Heart left ventricle (tissue), 16 donors: Measurements from ENCODE around the gene EML1. TPM values are rescaled to one million over a fixed set of nuclear protein-coding genes. Genes with fewer than 3 reads are reported as not detected.

Source experiments
- ATAC-seq, 4 donors: fragments of 200-7000 bp; cut with Tn5 transposase; one replicate each; pipeline ENCODE4 v1.9.1; 2020 to 2022; ENCODE audit warnings: moderate library complexity in 4 of 4, mild to moderate bottlenecking in 3 of 4, moderate number of reproducible peaks in 1 of 4
- DNase-seq, 5 donors: peaks; one replicate each; pipeline ENCODE4 v3.0.0-alpha.2; 2020
- H3K27ac ChIP-seq, 12 donors: fragments of 200-600 bp; sonication (generic) in 4 of 12; one replicate each; pipeline versions ENCODE4 v1.5.0 to v1.8.0; 2016 to 2022; ENCODE audit warnings: mild to moderate bottlenecking in 2 of 12
- H3K27me3 ChIP-seq, 9 donors: fragments of 200-600 bp; sonication (generic) in 2 of 9; one replicate each; pipeline versions ENCODE4 v1.5.1 to v1.8.0; 2016 to 2022; ENCODE audit warnings: mild to moderate bottlenecking in 3 of 9
- H3K36me3 ChIP-seq, 9 donors: fragments of 200-600 bp; sonication (generic) in 2 of 9; one replicate each; pipeline versions ENCODE4 v1.5.0 to v1.8.0; 2018 to 2022; ENCODE audit warnings: mild to moderate bottlenecking in 2 of 9
- H3K4me1 ChIP-seq, 12 donors: fragments of 200-600 bp; sonication (generic) in 4 of 12; one replicate each; pipeline versions ENCODE4 v1.5.0 to v1.8.0; 2016 to 2022; ENCODE audit warnings: mild to moderate bottlenecking in 3 of 12
- H3K4me3 ChIP-seq, 12 donors: fragments of 200-600 bp; sonication (generic) in 4 of 12; one replicate each; pipeline versions ENCODE4 v1.5.0 to v1.8.0; 2017 to 2022; ENCODE audit warnings: mild to moderate bottlenecking in 9 of 12, moderate library complexity in 4 of 12
- H3K9me3 ChIP-seq, 12 donors: fragments of 200-600 bp; sonication (generic) in 4 of 12; one replicate each; pipeline versions ENCODE4 v1.5.0 to v1.8.0; 2016 to 2022; ENCODE audit warnings: mild to moderate bottlenecking in 1 of 12
- POLR2A ChIP-seq, 2 donors: fragments of 450-650 bp; IDR thresholded peaks; one replicate each; pipeline ENCODE4 v1.6.1; 2017; ENCODE audit warnings: antibody characterized with exemption in 2 of 2, mild to moderate bottlenecking in 2 of 2, moderate library complexity in 2 of 2
- WGBS, 4 donors: extraction: QIAGEN DNeasy Blood & Tissue Kit in 2 of 4; methylation state at CpG; one replicate each; pipeline versions ENCODE4 v1.1.5 to v1.1.7; 2013 to 2018; 5-methylcytosine and 5-hydroxymethylcytosine counted together
- intact Hi-C, 10 donors: fragments of 100-400 bp; cut with DNase I; formaldehyde crosslinking; loops; one replicate each; pipeline versions ENCODE4 v1.11.1 to v1.14.2; 2022
- long read RNA-seq, 3 donors: library from polyadenylated mRNA; unstranded; transcript quantifications; one replicate each; pipeline ENCODE4 v2.0.0, GENCODE V29; 2020 to 2021
- polyA plus RNA-seq, 2 donors: library from polyadenylated mRNA; stranded (reverse); fragments of 200-250 nt; gene quantifications; one replicate each; pipeline ENCODE4 v1.2.3, GENCODE V29; 2013
- total RNA-seq, 9 donors: library from RNA; depleted of rRNA in 2 of 9; stranded (reverse); fragments of >200 nt in 2 of 9; fragmentation: NEBNext Ultra II Directional in 3 of 9; extraction: Animal tissue kit (Norgen Biotek cat#: 25700) in 3 of 9; gene quantifications; one replicate each; pipeline versions ENCODE4 v1.1.0 to v1.2.4, GENCODE V29; 2016 to 2023
- TF ChIP-seq, protein P1 (sequence below), 12 donors: fragments of 200-600 bp; sonication (generic) in 4 of 12; IDR thresholded peaks; one replicate each; pipeline versions ENCODE4 v1.5.0 to v1.8.0; 2018 to 2022; ENCODE audit warnings: antibody characterized with exemption in 12 of 12, mild to moderate bottlenecking in 5 of 12
- donor health status: ischemic (EF 13 %, LVEDD 7.1; RV severe dilation, severe dysfunction).
- donor health status: healthy with polysubstance abuse.
- donor health status: DM: no; HTN: yes; CAD: no.
- donor health status: DM: no; HTN: no; CAD: no.
- donor health status: ischemic (EF 25% LVEDD 6.9; RV normal size, moderate dysfunction).
- donor health status: ischemic (EF 25% LVEDD 5.7; RV mildly dilated, moderate dysfunction).
- donor health status: healthy.
- donor health status: DM: yes; HTN: yes; CAD: no.
- donor health status: ischemic (EF 35%, LVEDD 5.7; RV mildly dilated, moderate dysfunction).
- donor health status: nonischemic (EF 11% LVEDD 7.7; RV severe dilation, severe dysfunction).
- donor health status: DM: yes; HTN: yes; CAD: no.
- donor health status: PGD.
- donor health status: ischemic (EF 29% LVEDD 5.4; RV normal size, mild dysfunction).
- donor health status: nonischemic (EF 23%, LVEDD 6.1; RV moderate dilation, normal function).

Gene EML1, protein sequence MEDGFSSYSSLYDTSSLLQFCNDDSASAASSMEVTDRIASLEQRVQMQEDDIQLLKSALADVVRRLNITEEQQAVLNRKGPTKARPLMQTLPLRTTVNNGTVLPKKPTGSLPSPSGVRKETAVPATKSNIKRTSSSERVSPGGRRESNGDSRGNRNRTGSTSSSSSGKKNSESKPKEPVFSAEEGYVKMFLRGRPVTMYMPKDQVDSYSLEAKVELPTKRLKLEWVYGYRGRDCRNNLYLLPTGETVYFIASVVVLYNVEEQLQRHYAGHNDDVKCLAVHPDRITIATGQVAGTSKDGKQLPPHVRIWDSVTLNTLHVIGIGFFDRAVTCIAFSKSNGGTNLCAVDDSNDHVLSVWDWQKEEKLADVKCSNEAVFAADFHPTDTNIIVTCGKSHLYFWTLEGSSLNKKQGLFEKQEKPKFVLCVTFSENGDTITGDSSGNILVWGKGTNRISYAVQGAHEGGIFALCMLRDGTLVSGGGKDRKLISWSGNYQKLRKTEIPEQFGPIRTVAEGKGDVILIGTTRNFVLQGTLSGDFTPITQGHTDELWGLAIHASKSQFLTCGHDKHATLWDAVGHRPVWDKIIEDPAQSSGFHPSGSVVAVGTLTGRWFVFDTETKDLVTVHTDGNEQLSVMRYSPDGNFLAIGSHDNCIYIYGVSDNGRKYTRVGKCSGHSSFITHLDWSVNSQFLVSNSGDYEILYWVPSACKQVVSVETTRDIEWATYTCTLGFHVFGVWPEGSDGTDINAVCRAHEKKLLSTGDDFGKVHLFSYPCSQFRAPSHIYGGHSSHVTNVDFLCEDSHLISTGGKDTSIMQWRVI
- total RNA-seq, result 10 to 100 TPM; 26.4 to 49.7 (median 41.5) TPM
- 10 to 100 TPM in 1 of 2 donors, 1 to 10 TPM in 1; 7.4 to 18.2 TPM for polyA plus RNA-seq
- long read RNA-seq, donor 1, full-length matches to known transcripts, result 2 of 117 reads
- long read RNA-seq, donor 1, partial matches to known transcripts, result 16 of 117 reads
- long read RNA-seq, donor 1, other reads (novel, unspliced or antisense), result 99 of 117 reads
- long read RNA-seq, donor 2, full-length matches to known transcripts, result 4 of 116 reads
- long read RNA-seq, donor 2, partial matches to known transcripts, result 7 of 116 reads
- long read RNA-seq, donor 2, other reads (novel, unspliced or antisense), result 105 of 116 reads
- long read RNA-seq, donor 3, full-length matches to known transcripts, result 4 of 100 reads
- long read RNA-seq, donor 3, partial matches to known transcripts, result 9 of 100 reads
- long read RNA-seq, donor 3, other reads (novel, unspliced or antisense), result 87 of 100 reads

- Histone ChIP-seq H3K36me3 (no peaks in the 10 kb centered on the region), H3K4me3 (peak within 1 kb of the TSS; percentile 17 to 73 (median 60)), H3K9me3 (no peaks in the 10 kb centered on the region), H3K27me3 (peaks cover 0 to 15% (median 0%) of the 10 kb centered on the region in 9 donors), H3K27ac (peak within 1 kb of the TSS; percentile 50 to 94 (median 84)), H3K4me1 (peaks cover 0 to 51% (median 31%) of the 10 kb centered on the region in 12 donors)
- intact Hi-C loops, result loop anchor here in 9 of 10 donors (2.0 to 10.0 kb wide), 11 partner anchors 36 to 109 kb away; partner anchors contain the start of gene CYP46A1 (in 1 of the 9)
- ATAC-seq (peak; percentile 69 to 93 (median 86)), DNase-seq (peak; percentile 88 to 93 (median 89))
- WGBS, 4 donors, result 0 to 1% (median 1%) methylated on average over 43 to 121 of the region's 121 CpGs
- TF ChIP-seq, protein P1, sequence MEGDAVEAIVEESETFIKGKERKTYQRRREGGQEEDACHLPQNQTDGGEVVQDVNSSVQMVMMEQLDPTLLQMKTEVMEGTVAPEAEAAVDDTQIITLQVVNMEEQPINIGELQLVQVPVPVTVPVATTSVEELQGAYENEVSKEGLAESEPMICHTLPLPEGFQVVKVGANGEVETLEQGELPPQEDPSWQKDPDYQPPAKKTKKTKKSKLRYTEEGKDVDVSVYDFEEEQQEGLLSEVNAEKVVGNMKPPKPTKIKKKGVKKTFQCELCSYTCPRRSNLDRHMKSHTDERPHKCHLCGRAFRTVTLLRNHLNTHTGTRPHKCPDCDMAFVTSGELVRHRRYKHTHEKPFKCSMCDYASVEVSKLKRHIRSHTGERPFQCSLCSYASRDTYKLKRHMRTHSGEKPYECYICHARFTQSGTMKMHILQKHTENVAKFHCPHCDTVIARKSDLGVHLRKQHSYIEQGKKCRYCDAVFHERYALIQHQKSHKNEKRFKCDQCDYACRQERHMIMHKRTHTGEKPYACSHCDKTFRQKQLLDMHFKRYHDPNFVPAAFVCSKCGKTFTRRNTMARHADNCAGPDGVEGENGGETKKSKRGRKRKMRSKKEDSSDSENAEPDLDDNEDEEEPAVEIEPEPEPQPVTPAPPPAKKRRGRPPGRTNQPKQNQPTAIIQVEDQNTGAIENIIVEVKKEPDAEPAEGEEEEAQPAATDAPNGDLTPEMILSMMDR (IDR thresholded peaks at IDR 0.05), result peak in 1 of 12 donors; percentile 7
- TF ChIP-seq POLR2A (IDR thresholded peaks at IDR 0.05), result no peak
Observed at GRCh38 chr14:99793213-99794150, at the start of gene EML1. TSS of gene EML1 (plus strand) at chr14:99793413. CDS start at chr14:99793477, 64 bp downstream.

- intact Hi-C loops, result loop anchor here in 1 of 10 donors (5.0 kb wide), 1 partner anchor 38 kb away; no protein-coding TSS in a partner anchor
- Histone ChIP-seq H3K27me3 (no peaks in the 10 kb centered on the region), H3K36me3 (peaks cover 0 to 3% (median 0%) of the 10 kb centered on the region in 9 donors), H3K9me3 (no peaks in the 10 kb centered on the region), H3K4me3 (no peak overlapping the region), H3K4me1 (peaks cover 12 to 75% (median 42%) of the 10 kb centered on the region in 12 donors), H3K27ac (peak overlapping the region in 3 of 12 donors; percentile 75 to 85 (median 82))
- 83 to 86% (median 86%) methylated on average over 11 of the region's 11 CpGs for WGBS, 4 donors
- no peak for TF ChIP-seq POLR2A (IDR thresholded peaks at IDR 0.05)
- TF ChIP-seq, protein P1 (IDR thresholded peaks at IDR 0.05), result no peak
- peak in 1 of 5 donors; percentile 12 for DNase-seq
- ATAC-seq, result no peak
Observed at GRCh38 chr14:99744199-99744872, 48.9 kb upstream of the EML1 start.

GRCh38 chr14:99744873-99745224 is 48.4 kb upstream of the EML1 start:
- no peak overlapping the region for H3K4me3 ChIP-seq
- peaks cover 0 to 3% (median 0%) of the 10 kb centered on the region in 9 donors for H3K36me3 ChIP-seq
- ATAC-seq (no peak), DNase-seq (no peak)
- peak overlapping the region in 6 of 12 donors; percentile 46 to 94 (median 84) for H3K27ac ChIP-seq
- H3K4me1 ChIP-seq, result peaks cover 17 to 75% (median 42%) of the 10 kb centered on the region in 12 donors
- no peaks in the 10 kb centered on the region for H3K27me3 ChIP-seq
- 87 to 94% (median 91%) methylated on average over 7 of the region's 7 CpGs for WGBS, 4 donors
- no peaks in the 10 kb centered on the region for H3K9me3 ChIP-seq
- intact Hi-C loops, result loop anchor here in 1 of 10 donors (5.0 kb wide), 1 partner anchor 37 kb away; no protein-coding TSS in a partner anchor
- no peak for TF ChIP-seq POLR2A (IDR thresholded peaks at IDR 0.05)
- TF ChIP-seq, protein P1 (IDR thresholded peaks at IDR 0.05), result no peak
